IMR-90 (cell line): ENCODE measurements around the gene GLDC. TPM values are rescaled to one million over a fixed set of nuclear protein-coding genes. Genes with fewer than 3 reads are reported as not detected.

Source experiments
- ATAC-seq: fragments of 200-7000 bp; cut with Tn5 transposase; 2 replicates; pipeline ENCODE4 v1.9.1; 2020; ENCODE audit warnings: low read depth, mild to moderate bottlenecking, moderate library complexity
- BruUV-seq: library from RNA; stranded (reverse); fragments of 400-500 nt; replicated peaks from 2 replicates; lab custom pipeline; 2021; lab: Mats Ljungman, UMichigan
- CTCF ChIA-PET: fragments of 300-600 bp; formaldehyde crosslinking; extraction: SDS; loops from one replicate; lab custom pipeline; 2021; ENCODE audit warnings: antibody characterized with exemption; lab: Yijun Ruan, JAX
- POLR2A ChIA-PET: fragments of 300-600 bp; sonication (Branson Sonifier 250); formaldehyde crosslinking; loops from one replicate; lab custom pipeline; 2022; ENCODE audit warnings: antibody characterized with exemption; ENCODE audit not compliant: unreplicated experiment; lab: Charles Lee
- DNase-seq: peaks from one replicate; pipeline ENCODE4 v3.0.0; 2013
- H2AFZ ChIP-seq: replicated peaks from 2 replicates; pipeline ENCODE3; 2013; ENCODE audit warnings: low read length, mild to moderate bottlenecking; ENCODE audit not compliant: poor library complexity
- H2AK5ac ChIP-seq: 2 replicates; pipeline ENCODE4 v1.6.1; 2013; ENCODE audit warnings: low read depth, low read length, inconsistent platforms
- H2AK9ac ChIP-seq: replicated peaks from 2 replicates; pipeline ENCODE3; 2013; ENCODE audit warnings: mild to moderate bottlenecking, low read depth, low read length, moderate library complexity; ENCODE audit not compliant: poor library complexity
- H2BK120ac ChIP-seq: 2 replicates; pipeline ENCODE4 v1.6.1; 2013; ENCODE audit warnings: low read depth, low read length, inconsistent platforms
- H2BK15ac ChIP-seq: 3 replicates; pipeline ENCODE4 v1.6.1; 2013; ENCODE audit warnings: low read depth, low read length, inconsistent platforms
- H2BK20ac ChIP-seq: 2 replicates; pipeline ENCODE4 v1.6.1; 2013; ENCODE audit warnings: low read depth, mild to moderate bottlenecking, inconsistent platforms, low read length, moderate library complexity
- H2BK5ac ChIP-seq: 2 replicates; pipeline ENCODE4 v1.6.1; 2013; ENCODE audit warnings: mild to moderate bottlenecking, low read depth, low read length, inconsistent platforms; ENCODE audit not compliant: poor library complexity, severe bottlenecking
- H3K14ac ChIP-seq: replicated peaks from 2 replicates; pipeline ENCODE4 v1.6.1; 2013; ENCODE audit warnings: low read depth, low read length, inconsistent platforms
- H3K18ac ChIP-seq: 2 replicates; pipeline ENCODE4 v1.6.1; 2013; ENCODE audit warnings: low read depth, low read length, control low read depth
- H3K23ac ChIP-seq: 2 replicates; pipeline ENCODE4 v1.6.1; 2013; ENCODE audit warnings: low read depth, low read length, inconsistent platforms
- H3K27ac ChIP-seq: 2 replicates; pipeline ENCODE4 v1.5.1; 2013; ENCODE audit warnings: mild to moderate bottlenecking, control low read depth, low read length; ENCODE audit not compliant: insufficient read depth
- H3K27me3 ChIP-seq: 2 replicates; pipeline ENCODE4 v1.6.1; 2013; ENCODE audit warnings: low read length; ENCODE audit not compliant: control insufficient read depth, insufficient read depth
- H3K36me3 ChIP-seq: 2 replicates; pipeline ENCODE4 v1.6.1; 2013; ENCODE audit warnings: low read length, mixed read lengths; ENCODE audit not compliant: control insufficient read depth, insufficient read depth
- H3K4ac ChIP-seq: 2 replicates; pipeline ENCODE4 v1.6.1; 2013; ENCODE audit warnings: low read depth, low read length, inconsistent platforms
- H3K4me1 ChIP-seq: 2 replicates; pipeline ENCODE4 v1.6.1; 2013; ENCODE audit warnings: low read length, mixed read lengths; ENCODE audit not compliant: control insufficient read depth, insufficient read depth
- H3K4me2 ChIP-seq: 2 replicates; pipeline ENCODE4 v1.6.1; 2013; ENCODE audit warnings: low read depth, mild to moderate bottlenecking, control low read depth, low read length, moderate library complexity
- H3K4me3 ChIP-seq: 2 replicates; pipeline ENCODE4 v1.5.1; 2013; ENCODE audit warnings: low read depth, mild to moderate bottlenecking, control low read depth, low read length, moderate library complexity; ENCODE audit not compliant: insufficient read depth
- H3K56ac ChIP-seq: 2 replicates; pipeline ENCODE4 v1.6.1; 2013; ENCODE audit warnings: low read length, inconsistent platforms; ENCODE audit not compliant: insufficient read depth; ENCODE audit errors: extremely low read depth
- H3K79me1 ChIP-seq, 2 experiments: 2 replicates each; pipeline ENCODE4 v1.6.1; 2013; ENCODE audit warnings: low read length in 2 of 2, inconsistent platforms in 1 of 2, low read depth in 1 of 2
- H3K9ac ChIP-seq: 2 replicates; pipeline ENCODE4 v1.6.1; 2013; ENCODE audit warnings: low read depth, low read length, control low read depth
- H3K9me1 ChIP-seq: 2 replicates; pipeline ENCODE4 v1.6.1; 2013; ENCODE audit warnings: low read length, inconsistent platforms; ENCODE audit not compliant: insufficient read depth
- H3K9me3 ChIP-seq: 2 replicates; pipeline ENCODE4 v1.6.1; 2013; ENCODE audit warnings: low read length; ENCODE audit not compliant: control insufficient read depth, insufficient read depth
- H4K20me1 ChIP-seq: 2 replicates; pipeline ENCODE4 v1.6.1; 2013; ENCODE audit warnings: low read length, inconsistent platforms; ENCODE audit not compliant: insufficient read depth
- H4K5ac ChIP-seq: 2 replicates; pipeline ENCODE4 v1.6.1; 2013; ENCODE audit warnings: mild to moderate bottlenecking, low read depth, low read length, control low read depth
- H4K8ac ChIP-seq, 2 experiments: 2 replicates each; pipeline ENCODE4 v1.6.1; 2013; ENCODE audit warnings: low read depth in 2 of 2, low read length in 2 of 2, control low read depth in 1 of 2, inconsistent platforms in 1 of 2
- H4K91ac ChIP-seq: 2 replicates; pipeline ENCODE4 v1.6.1; 2013; ENCODE audit warnings: low read depth, low read length, inconsistent platforms; ENCODE audit not compliant: insufficient read depth
- CHD1 ChIP-seq: IDR thresholded peaks from 2 replicates; pipeline ENCODE4 v1.6.1; 2012; ENCODE audit warnings: low read depth, low read length, improper control_type of control experiment
- FOS ChIP-seq: fragments of 150-350 bp; IDR thresholded peaks from 2 replicates; pipeline ENCODE4 v1.6.1; 2016; ENCODE audit warnings: low read depth, low read length
- MAFK ChIP-seq: IDR thresholded peaks from 2 replicates; pipeline ENCODE4 v1.6.1; 2012; ENCODE audit warnings: low read depth, low read length, improper control_type of control experiment
- MAZ ChIP-seq: IDR thresholded peaks from 2 replicates; pipeline ENCODE4 v1.6.1; 2012; ENCODE audit warnings: low read depth, mild to moderate bottlenecking, low read length, improper control_type of control experiment, moderate library complexity, borderline replicate concordance
- MXI1 ChIP-seq: IDR thresholded peaks from 2 replicates; pipeline ENCODE4 v1.6.1; 2012; ENCODE audit warnings: low read depth, mild to moderate bottlenecking, low read length, moderate library complexity, borderline replicate concordance
- NFE2L2 ChIP-seq: fragments of 150-350 bp; IDR thresholded peaks from 2 replicates; pipeline ENCODE4 v1.6.1; 2016; ENCODE audit warnings: low read depth, mild to moderate bottlenecking, low read length
- SMC3 ChIP-seq: fragments of 150-350 bp; IDR thresholded peaks from 2 replicates; pipeline ENCODE4 v1.6.1; 2016; ENCODE audit warnings: low read depth, mild to moderate bottlenecking, antibody characterized with exemption, low read length, moderate library complexity
- WGBS, 2 experiments: methylation state at CpG; one replicate each; pipeline versions ENCODE4 v1.1.5 to v1.1.7; 2013; ENCODE audit warnings: missing lambda C conversion rate in 2 of 2; ENCODE audit not compliant: insufficient read length in 1 of 2; ENCODE audit errors: extremely low coverage in 2 of 2; 5-methylcytosine and 5-hydroxymethylcytosine counted together
- dilution Hi-C: fragments of 300-500 bp; cut with HindIII; formaldehyde crosslinking; loops from one replicate; pipeline ENCODE4 v1.14.3; 2018; ENCODE audit warnings: low sequenced_read_pairs; ENCODE audit not compliant: unreplicated experiment
- in situ Hi-C: fragments of 300-500 bp; cut with MboI; formaldehyde crosslinking; loops from 3 replicates; pipeline ENCODE4 v1.14.3; 2019; ENCODE audit warnings: low sequenced_read_pairs, inconsistent platforms, mixed read lengths
- intact Hi-C: fragments of 100-400 bp; cut with micrococcal nuclease; formaldehyde crosslinking; loops from 2 replicates; pipeline ENCODE4 v1.10.0; 2022
- polyA plus RNA-seq, 3 experiments: library from polyadenylated mRNA; depleted of rRNA; stranded (reverse); fragments of >200 nt; gene quantifications; 2 replicates each; pipeline ENCODE4 v1.2.3, GENCODE V29; 2012; ENCODE audit warnings: low replicate concordance in 1 of 3
- total RNA-seq: library from RNA; depleted of rRNA; stranded (reverse); fragments of >200 nt; gene quantifications from 2 replicates; pipeline ENCODE4 v1.2.3, GENCODE V29; 2012
- TF ChIP-seq, protein P1 (sequence below): fragments of 150-350 bp; IDR thresholded peaks from 2 replicates; pipeline ENCODE4 v1.6.1; 2016; ENCODE audit warnings: low read depth, mild to moderate bottlenecking, low read length, moderate library complexity, borderline replicate concordance
- TF ChIP-seq, protein P2 (sequence below): fragments of 150-350 bp; IDR thresholded peaks from 2 replicates; pipeline ENCODE4 v1.6.1; 2017; ENCODE audit warnings: mild to moderate bottlenecking, antibody characterized with exemption, low read length, low read depth

The GLDC gene
- total and polyA plus RNA-seq, 2 of the 4 experiments (the other 2 are of a cell fraction), result 0.36 to 0.50 TPM

DNA sequence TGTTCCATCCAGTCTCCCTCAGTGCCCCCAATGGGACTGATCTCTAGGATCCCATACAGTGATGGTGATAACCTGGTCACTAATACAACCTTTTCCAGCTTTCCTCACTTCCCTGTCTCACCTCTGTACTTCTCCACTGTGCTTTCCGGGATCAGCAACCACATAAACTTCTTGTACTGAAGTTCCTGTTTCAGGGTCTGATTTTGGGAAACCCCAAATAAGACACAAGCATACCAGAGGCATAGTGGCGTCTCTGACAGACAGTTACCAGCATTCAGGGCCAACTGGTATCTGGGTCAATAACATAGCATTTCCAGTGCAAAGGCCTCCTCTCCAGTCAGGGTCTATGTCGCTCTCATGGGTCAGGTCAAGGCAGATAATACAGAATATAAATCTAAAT lies 64.3 kb downstream of the GLDC start:
- CTCF ChIA-PET, result interaction anchor here (0.8 to 1.5 kb wide), 3 partner anchors 14 to 229 kb away, joined by 3 to 4 read pairs (median 3); no protein-coding TSS in a partner anchor
- no peak for ATAC-seq
- intact Hi-C loops, result no loop called here

More for the DNA sequence above, 64.3 kb downstream of the GLDC start:
- dilution Hi-C loops, result no loop called here
- no peak overlapping the region for H3K9ac ChIP-seq
- no peak overlapping the region for H2BK120ac ChIP-seq
- no TSS peak for BruUV-seq
- no peaks in the 10 kb centered on the region for H3K36me3 ChIP-seq
- H3K9me1 ChIP-seq, result no peaks in the 10 kb centered on the region; the same call in 1 of the 2 replicates
- no peak overlapping the region for H2AFZ ChIP-seq
- H4K8ac ChIP-seq, result no peak overlapping the region
- H3K56ac ChIP-seq, result no peak overlapping the region
- no peak overlapping the region for H2BK20ac ChIP-seq
- no peak overlapping the region for H3K23ac ChIP-seq
- H4K91ac ChIP-seq, result no peak overlapping the region
- H4K5ac ChIP-seq, result no peak overlapping the region
- no peak overlapping the region for H2BK15ac ChIP-seq
- H3K4me1 ChIP-seq, result no peaks in the 10 kb centered on the region
- H3K79me1 ChIP-seq, result no peaks in the 10 kb centered on the region
- H3K9me3 ChIP-seq, result no peaks in the 10 kb centered on the region
- no peak overlapping the region for H3K18ac ChIP-seq
- in situ Hi-C loops, result loop anchor here (10.0 kb wide), 1 partner anchor 154 kb away; no protein-coding TSS in a partner anchor
- DNase-seq, result no peak
- no peaks in the 10 kb centered on the region for H4K20me1 ChIP-seq
- POLR2A ChIA-PET, result no interaction called here
- peaks cover 12% of the 10 kb centered on the region for H3K27me3 ChIP-seq
- no peak overlapping the region for H3K14ac ChIP-seq
- no peak overlapping the region for H3K4ac ChIP-seq
- no peak for TF ChIP-seq NFE2L2
- TF ChIP-seq MAZ, result no peak
- TF ChIP-seq, protein P1, sequence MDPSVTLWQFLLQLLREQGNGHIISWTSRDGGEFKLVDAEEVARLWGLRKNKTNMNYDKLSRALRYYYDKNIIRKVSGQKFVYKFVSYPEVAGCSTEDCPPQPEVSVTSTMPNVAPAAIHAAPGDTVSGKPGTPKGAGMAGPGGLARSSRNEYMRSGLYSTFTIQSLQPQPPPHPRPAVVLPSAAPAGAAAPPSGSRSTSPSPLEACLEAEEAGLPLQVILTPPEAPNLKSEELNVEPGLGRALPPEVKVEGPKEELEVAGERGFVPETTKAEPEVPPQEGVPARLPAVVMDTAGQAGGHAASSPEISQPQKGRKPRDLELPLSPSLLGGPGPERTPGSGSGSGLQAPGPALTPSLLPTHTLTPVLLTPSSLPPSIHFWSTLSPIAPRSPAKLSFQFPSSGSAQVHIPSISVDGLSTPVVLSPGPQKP, result no peak
- TF ChIP-seq, protein P2, sequence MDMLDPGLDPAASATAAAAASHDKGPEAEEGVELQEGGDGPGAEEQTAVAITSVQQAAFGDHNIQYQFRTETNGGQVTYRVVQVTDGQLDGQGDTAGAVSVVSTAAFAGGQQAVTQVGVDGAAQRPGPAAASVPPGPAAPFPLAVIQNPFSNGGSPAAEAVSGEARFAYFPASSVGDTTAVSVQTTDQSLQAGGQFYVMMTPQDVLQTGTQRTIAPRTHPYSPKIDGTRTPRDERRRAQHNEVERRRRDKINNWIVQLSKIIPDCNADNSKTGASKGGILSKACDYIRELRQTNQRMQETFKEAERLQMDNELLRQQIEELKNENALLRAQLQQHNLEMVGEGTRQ, result no peak
- TF ChIP-seq MAFK, result no peak
- TF ChIP-seq CHD1, result no peak
- no peak for TF ChIP-seq SMC3
- no peak for TF ChIP-seq FOS
- no peak for TF ChIP-seq MXI1
- no peak overlapping the region for H3K4me3 ChIP-seq
- H3K27ac ChIP-seq, result no peak overlapping the region
- H2BK5ac ChIP-seq, result no peak overlapping the region
- no peak overlapping the region for H3K4me2 ChIP-seq
- no peak overlapping the region for H2AK9ac ChIP-seq
- H2AK5ac ChIP-seq, result no peak overlapping the region
- WGBS, 2 experiments, result 60% methylated on average over 2 of the region's 3 CpGs; no CpG with 5 or more reads in 1 of the 2 experiments
